Measurements from ENCODE around the gene TSPEAR.

Gene TSPEAR

DNA sequence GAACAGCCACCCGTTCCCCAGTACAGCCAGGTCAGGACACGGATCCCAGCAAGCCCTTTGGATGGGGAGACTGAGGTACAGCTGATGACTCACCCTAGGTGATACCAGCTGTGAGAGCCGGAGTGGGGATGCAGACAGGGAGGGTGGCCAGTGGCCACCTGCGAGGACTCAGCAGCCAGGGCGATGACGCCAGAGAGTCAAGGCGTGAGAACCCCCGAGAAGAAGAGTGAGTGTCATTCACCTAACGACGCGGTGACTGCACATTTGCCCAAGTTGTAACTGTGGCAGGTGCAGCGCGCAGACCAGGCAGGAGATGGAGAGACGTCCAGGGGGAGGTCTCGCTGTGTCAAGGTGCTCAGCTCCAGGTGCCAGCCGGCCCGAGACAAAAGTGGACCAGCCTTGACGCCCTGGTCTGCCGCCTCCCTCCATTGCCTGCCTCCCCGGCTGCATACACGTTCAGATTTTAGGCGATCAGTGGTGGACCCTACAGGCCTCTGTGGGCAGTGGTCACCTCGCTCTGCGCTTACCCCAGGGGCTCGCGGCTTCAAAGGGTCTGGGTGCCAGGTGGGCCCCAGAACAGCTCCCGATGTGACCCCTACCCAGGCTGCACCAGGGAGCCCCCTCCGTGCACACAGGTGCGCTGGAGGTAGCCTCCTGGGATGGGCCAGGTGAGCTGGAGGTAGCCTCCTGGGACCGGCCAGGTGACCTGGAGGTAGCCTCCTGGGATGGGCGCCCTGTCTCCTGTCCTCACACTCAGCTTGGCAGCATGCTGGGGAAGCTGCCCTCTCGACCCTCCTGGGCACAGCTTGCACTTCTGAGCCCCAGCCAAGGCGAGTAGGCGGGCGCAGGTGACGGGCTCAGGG, 244.1 kb downstream of the TSPEAR start:
- DNase-seq (ENCODE audit: low read depth in 2 of 2) = no peak

DNA sequence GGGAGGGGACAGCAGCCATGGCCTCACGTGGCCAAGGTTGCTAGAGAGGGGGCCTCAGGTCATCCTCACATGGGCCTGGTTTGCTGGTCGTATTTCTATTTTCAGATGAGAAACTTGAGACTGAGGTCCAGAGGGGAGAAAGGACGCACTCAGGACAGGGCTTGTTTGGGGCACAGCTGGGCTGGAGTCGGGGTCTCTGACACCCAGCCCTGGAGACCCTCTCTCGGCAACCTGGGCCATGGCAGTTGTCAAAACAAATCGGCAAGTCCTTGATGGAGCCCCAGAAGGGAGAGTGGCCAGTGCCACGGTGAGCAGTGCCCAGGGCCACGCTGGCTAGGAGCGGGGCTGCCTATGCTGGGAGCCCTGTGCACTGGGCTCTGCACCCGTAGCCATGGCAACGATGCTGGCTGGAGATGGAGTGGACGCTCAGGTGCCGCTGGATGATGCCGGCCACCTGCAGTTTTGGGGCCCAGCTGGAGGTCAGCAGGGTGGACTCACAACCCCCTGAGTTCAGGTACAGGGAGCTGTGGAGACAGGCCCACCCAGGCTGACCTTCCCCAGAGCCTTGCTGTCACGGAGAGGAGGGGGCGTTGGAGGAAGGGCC, 244.9 kb downstream of the TSPEAR start:
- DNase-seq (ENCODE audit: low read depth in 2 of 2) = no peak

DNA sequence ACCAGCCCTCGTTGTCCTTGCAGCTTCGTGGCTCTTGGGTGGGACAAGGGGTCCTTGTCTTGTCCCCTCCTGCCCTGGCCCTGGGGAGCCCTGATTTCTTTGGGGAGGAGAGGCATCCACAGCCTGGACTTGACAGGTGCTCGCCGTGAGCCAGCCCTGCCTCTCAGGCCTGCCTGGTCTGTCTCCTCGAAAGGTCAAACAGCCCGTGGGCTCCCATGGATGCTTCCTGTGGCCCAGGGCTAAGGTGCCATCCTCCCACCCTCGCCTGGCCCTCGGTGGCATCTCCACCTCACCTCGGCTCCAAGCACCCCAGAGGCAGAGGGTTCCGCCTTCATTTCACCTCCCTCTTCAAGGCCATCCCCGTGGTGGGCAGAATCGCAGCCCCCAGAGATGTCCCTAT, 247.0 kb downstream of the TSPEAR start:
- DNase-seq (ENCODE audit: low read depth in 2 of 2) = no peak

DNA sequence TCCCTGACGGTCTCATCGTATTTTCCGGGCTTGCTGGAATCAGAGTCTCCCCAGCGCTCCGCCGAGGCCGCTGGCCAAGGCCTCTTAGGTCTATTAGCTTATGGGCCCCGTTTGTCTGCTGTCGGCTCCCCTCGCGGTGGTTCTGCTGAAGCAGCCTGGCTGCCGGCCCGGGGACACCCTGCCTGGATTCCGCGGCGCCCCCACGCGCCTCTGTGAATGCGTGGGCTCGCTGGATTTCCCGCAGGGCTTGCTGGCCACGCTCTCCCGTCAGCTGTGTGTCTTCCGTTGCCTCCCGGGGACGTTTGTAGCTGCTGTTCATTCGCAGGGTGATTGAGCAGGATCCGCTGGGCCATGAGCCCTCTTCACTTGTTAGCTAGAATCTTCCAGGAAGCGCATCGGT, 247.6 kb downstream of the TSPEAR start:
- no peak for DNase-seq (ENCODE audit: low read depth in 2 of 2)

DNA sequence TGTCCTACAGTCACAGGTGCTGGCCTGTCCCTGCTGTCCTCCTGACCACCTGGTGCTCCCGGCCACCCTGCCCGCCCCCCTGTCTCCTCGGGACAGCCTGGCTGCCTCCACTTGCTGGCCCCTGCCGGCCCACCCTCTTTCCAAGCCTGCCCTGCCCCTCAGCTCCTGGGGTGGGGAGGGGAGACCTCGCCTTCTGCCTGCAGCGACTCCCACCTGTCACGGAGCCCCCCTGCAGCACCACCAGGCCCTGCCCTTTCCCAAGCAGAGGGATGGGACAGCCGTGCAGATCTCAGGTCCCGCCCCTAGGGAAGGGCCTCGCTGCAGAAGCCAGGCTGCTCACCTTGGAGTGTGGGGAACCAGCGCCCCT, 248.6 kb downstream of the TSPEAR start:
- DNase-seq (ENCODE audit: low read depth in 2 of 2) = no peak

DNA sequence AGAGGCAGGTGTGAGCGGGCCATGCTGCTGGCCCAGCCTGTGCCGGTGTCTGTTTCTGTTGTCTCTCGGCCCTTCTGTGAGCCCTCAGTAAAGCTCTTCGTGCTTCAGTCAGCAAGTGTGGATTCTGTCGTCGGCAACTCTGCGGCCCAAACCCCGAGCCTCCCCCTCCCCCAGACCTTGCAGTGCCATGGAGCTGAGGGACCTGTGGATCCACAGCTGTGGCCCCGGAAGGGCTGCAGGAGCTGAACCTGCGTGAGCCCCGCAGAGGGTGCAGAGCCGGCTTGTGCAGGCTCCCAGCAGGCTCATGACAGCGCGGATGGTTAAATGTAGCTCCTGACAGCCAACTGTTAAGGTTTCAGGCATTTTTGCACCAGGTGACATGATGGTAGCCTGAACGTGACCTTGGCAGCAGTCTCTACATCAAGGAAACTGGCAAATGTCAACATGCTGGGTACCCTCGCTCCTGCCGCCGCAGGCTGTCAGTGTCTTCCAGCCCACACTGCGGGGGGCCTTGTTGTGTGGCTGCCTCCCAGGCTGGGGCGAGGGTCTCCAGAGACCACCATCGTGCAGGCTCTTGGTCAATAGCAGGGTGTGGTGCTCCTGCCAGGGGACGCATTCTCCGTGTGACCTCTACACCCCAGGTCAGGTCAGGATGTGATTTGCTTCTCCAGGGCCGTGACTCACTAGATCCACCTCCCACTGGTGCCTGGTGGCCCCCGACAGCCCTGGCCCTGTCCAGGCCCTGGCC, 249.1 kb downstream of the TSPEAR start:
- no peak for DNase-seq (ENCODE audit: low read depth in 2 of 2)

DNA sequence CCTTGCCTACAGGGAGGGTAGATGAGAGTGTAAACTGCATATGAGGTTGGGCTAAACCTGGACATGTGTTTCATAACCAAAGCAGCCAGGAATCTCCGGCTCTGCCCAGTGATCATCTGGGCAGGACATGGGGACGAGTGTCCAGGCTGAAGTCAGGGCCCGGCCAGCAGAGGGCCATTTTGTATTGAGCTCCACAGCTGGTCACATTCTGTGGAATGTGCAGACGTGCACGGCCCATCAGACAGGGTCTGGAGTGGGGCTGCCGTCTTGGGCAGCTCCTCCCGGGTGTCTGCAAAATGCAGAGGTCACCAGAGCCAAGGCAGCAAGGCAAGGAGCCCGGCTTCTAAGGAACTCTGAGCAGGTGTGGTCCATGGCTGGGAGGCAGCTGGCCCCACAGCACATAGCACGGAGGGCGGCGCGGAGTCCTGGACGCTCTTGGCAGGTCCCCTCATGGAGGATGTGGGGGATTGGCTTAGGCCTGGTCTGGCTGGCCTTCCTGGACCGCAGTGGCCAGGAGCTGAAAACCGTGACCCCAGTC, 249.8 kb downstream of the TSPEAR start:
- no peak for DNase-seq (ENCODE audit: low read depth in 2 of 2)

DNA sequence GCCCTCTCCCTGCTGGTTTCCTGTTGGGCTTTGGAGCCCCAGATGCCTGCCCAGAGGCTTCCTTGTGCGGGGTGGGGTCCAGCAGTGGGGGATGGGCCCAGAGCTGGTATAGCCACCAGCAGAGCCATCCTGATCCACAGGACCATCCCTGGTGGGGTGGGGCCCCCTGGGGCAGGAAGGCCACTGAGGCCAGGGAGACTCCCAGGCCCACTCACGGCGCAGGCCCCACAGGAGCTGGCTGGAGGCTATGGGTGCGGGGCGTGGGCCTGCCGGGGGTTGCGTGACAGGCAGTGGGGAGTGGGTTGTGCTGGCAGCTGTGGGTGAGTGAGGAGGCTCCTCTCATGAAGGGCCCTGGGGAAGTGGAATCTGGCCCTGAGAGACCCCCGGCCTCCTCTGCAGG, 250.4 kb downstream of the TSPEAR start:
- no peak for DNase-seq (ENCODE audit: low read depth in 2 of 2)

DNA sequence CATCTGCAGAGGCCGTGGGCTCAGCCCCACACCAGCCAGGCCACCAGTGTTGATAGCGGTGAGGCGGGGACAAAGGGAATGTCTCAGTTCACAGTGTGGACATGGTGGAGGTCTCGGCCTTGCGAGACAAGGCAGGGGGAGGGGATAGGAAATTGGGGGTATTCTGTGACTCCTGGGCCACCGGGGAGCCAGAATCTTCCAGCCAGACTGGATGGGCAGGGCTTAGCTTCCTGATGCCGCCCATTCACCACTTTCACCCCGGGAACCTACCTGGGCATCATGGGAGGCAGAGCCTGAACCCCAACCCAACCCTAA, 251.0 kb downstream of the TSPEAR start:
- DNase-seq (ENCODE audit: low read depth in 2 of 2) = no peak

DNA sequence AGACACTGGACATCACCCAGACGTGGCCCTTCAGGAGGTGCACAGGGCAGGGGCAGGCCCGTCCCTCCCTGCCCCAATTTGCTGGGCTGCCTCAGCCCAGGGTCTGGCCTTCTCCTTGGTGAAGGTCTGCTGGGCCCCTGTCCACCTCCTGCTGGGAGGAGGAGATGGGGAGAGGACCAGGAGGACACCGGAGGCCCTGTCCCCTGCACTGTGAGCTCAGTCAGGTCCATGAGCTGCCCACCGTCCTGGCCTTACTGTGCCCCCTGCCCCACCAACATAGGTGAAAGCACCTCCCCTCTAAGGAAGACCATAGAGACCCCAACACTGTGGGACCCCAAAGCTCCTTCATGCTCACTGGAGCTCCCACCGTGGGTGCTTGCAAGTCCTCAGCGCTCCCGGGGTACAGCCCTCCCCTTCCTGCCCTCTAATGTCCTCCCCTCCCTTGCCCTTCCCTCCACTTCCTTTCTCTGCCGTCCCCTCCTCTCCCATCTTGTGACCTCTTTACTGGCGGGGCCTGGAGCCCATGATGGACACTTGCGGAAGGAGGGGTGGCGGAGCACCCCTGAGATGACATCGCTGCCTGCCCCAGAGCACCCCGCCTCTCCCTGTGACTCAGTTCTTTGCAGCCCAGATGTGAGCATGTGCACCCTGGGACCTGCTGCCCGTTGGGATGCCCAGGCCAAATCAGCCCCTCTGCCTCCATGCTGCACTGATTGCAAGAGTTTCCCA, 251.5 kb downstream of the TSPEAR start:
- DNase-seq (ENCODE audit: low read depth in 2 of 2) = no peak

DNA sequence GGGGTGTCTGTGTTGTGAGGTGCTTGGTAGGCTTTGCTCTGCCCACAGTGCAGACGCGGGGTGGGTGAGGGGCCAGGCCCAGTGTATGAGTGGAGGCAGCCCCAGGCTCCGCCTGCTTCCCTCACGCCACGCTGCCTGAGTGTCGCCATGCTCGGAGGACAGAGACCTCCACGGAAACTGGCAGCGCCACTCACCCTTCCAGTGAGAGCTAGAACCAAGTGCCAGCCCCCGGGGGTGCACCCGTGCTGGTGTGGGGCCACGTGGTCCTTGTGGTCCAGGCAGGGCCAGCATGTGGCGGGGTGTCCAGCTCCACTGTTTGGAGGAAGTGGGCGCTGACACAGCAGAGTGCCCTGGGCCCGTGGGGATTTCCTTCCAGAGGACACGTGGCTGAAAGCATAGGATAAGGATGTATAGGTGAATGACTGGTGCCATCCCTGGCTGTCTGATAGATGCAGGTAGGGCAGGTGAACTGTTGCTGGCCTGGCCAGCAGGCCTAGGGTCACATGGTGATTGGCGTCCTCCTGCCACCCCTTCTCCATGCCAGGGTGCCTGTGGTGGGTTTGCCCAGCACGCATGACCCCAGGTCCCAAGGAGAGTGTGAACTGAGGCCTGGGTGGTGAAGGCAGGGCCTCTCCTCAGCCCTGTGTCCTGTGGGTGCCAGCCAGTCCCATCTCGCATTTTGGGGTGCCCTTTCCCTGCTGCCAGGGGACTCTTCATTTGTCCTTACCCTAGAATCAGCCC, 252.2 kb downstream of the TSPEAR start:
- DNase-seq (ENCODE audit: low read depth in 2 of 2) = no peak

DNA sequence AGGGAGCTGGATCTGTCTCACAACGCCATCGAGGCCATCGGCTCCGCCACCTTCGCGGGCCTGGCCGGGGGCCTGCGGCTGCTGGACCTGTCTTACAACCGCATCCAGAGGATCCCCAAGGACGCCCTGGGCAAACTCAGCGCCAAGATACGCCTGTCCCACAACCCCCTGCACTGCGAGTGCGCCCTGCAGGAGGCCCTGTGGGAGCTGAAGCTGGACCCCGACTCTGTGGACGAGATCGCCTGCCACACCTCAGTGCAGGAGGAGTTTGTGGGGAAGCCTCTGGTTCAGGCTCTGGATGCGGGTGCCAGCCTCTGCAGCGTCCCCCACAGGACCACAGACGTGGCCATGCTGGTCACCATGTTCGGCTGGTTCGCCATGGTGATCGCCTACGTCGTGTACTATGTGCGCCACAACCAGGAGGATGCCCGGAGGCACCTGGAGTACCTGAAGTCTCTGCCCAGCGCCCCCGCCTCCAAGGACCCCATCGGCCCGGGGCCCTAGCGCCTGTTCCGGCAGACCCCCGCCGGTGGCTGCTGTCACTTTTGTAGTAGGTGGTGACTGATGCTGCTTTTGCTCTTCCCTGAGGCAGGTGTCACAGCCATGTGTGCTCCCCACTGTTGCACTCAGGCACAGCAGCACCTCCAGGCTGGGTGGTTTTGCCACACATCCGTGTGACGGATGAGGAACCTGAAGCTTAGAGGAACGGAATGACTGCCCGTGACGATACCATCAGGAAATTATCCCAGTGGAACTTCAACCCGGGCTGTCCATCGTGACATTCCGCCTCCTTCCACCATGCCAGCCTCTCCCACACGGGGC, 254.2 kb downstream of the TSPEAR start:
- no peak for DNase-seq (ENCODE audit: low read depth in 2 of 2)

DNA sequence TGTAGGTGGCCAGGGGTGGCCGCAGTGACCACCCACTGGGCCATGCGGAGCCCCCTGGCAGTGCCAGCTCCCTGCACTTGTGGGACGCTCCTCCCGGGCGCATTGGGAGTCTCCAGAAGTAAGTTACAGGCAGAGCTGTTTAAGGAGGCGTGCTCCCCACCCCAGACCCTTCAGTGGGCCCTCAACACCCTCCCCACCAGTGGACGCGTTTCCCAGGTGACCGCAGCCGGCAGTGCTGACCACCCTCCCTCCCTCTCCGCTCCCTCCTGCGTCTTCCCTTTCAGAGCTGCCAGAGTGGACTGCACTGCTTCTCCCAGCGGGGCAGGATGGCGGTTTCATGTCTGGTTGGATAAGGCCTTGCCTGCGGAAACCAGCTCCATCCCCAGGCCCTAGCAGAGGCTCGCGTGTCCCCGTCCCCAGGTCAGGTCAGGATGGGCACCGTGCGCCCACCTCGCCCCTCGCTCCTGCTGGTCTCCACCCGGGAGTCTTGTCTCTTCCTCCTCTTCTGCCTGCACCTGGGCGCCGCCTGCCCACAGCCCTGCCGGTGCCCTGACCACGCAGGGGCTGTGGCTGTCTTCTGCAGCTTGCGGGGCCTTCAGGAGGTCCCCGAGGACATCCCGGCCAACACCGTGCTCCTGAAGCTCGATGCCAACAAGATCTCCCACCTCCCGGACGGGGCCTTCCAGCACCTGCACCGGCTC, 255.0 kb downstream of the TSPEAR start:
- no peak for DNase-seq (ENCODE audit: low read depth in 2 of 2)

DNA sequence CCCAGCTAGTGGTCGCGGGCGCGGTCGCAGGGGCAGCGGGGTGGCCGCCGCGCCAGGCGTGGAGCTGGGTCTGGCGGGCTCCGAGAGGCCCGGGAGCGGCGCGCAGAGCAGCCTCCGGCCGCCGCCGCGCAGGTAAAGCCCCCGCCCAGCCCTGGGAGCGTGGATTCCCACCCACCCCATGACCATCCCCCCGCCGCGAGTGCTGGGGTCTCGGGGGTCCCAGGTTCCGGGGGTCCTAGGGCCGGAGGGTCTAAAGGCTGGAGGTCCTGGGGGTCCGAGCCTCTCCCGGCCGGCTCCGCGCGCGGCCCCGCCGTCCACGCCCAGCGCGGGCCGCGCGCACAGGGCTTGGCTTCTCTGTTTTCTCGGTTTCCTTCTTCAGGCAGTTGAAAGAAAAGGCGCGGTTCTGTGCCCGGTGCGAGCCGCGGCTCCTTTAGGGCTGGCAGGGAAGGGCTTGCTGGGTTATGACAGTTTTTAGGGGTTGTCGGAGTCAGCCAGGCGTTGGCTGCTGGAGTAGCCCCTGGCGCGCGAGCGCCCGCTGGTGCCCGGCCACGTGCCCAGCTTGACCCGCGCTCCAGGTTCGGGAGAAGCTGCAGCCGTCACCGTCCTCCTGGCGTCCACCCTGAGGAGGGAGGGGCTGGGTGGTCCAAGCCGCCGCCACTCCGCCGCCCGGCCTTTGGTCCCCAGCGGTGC, 255.7 kb downstream of the TSPEAR start:
- DNase-seq (ENCODE audit: low read depth in 2 of 2) = peak; percentile 11 to 13

DNA sequence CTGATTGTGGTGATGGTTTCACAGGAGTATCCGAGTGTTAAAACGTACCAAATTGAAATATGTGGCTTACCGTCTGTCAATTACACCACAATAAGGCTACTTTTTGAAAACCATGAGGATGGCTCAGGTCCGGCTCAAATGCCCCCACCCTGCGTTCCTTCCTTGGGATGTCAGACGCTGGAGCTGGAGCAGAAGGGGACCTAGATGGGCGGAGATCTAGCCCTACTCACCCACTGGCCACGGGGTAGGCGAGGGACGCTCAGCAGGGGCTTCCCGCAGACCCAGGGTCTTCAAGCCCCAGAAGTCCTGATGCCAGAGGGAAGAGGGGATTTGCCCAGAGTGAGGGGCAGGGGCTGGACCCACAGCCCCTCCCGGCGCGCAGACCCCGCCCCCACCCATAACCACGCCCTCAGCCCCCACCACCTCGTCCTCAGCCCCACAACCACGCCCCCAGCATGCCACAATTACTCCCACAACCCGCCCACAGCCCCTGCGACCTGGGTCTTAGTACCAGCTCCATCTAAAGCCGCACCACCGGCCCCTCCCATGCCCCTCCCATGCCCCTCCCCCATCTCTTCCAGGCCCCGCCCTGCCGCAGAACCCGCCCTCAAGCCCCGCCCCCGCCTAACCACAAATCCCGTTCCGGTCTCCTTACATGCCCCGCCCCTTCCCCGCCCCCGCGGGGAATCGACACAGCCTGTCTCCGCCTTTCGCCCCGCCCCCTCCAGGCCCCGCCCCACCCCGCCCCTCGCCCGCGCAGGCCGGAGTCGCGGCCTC, 256.4 kb downstream of the TSPEAR start, which contains the start of gene LRRC3:
Gene LRRC3, plus strand, starts transcription at position 764 of the 777 bp plus-strand sequence. CDS start 1,135 bp downstream, outside the sequence.
- DNase-seq (ENCODE audit: low read depth in 2 of 2) = peak; percentile 70 to 75

DNA sequence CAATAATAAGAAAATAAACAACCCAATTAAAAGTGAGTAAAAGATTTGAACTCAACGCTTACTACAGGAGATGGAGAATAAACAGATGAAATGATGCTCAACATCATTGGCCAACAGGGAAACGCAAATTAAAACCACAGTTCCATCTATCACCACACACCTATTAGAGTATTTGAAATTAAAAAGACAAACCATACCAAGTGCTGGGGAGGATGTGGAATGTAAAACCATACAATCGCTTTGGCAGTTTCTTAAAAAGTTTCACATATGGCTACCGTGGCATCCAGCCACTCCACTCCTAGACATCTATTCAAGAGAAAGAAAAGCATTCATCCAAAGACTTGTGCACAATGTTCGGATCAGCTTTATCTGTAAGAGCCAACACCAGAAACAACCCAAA, 257.3 kb downstream of the TSPEAR start:
- no peak for DNase-seq (ENCODE audit: low read depth in 2 of 2)

DNA sequence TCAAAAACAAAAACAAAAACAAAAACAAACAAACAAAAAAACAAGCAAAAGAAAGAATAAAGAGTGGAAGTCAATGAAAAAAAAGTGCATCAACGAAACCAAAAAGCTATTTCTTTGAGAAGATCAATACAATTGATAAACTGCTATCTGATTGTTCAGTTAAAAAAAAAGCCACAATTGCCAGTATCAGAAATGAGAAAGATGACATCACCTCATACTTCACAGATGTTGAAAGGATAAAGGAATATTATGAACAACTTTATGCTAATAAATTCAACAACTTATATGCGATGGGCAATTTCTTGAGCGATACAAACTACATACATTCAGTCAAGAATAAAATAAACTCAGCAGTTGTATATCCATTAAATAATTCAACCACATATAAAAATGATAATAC, 258.3 kb downstream of the TSPEAR start:
- DNase-seq (ENCODE audit: low read depth in 2 of 2) = no peak

DNA sequence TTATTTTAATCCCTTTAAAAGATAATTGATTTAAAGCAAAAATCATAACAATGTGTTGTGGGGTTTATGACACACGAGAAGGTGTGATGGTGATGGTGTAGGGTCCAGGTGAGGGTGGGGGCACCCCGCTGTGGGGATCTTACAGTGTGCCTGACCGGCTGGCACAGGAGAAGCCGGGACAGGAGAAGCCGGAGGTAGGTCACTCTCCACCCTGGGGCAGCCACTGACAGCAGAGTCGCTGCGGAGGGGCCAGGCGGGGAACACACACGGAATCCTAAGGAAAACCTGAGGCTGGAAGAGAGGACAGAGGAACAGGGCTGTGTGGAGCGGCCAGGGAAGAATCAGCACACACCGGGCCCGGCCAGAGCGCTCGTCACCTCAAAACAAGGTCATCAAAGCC, 260.4 kb downstream of the TSPEAR start:
- DNase-seq (ENCODE audit: low read depth in 2 of 2) = no peak

Data from stimulated activated CD8-positive, alpha-beta memory T cell treated with anti-CD3 and anti-CD28 coated beads, Interleukin-2, amount 100 ng/mL, for 48 hours (primary cell).